Measurements from ENCODE around the gene GYG2.
"Not testable (repeated sequence)": the region's sequence is repeated elsewhere in the genome, so short reads cannot be mapped to it uniquely, and the experiment has no call there.

The GYG2 gene

GRCh38 chrX:2910109-2910508, 81.4 kb downstream of the GYG2 start:
- no peak for DNase-seq

GRCh38 chrX:2913118-2913517, 84.4 kb downstream of the GYG2 start:
- no peak for DNase-seq

DNA sequence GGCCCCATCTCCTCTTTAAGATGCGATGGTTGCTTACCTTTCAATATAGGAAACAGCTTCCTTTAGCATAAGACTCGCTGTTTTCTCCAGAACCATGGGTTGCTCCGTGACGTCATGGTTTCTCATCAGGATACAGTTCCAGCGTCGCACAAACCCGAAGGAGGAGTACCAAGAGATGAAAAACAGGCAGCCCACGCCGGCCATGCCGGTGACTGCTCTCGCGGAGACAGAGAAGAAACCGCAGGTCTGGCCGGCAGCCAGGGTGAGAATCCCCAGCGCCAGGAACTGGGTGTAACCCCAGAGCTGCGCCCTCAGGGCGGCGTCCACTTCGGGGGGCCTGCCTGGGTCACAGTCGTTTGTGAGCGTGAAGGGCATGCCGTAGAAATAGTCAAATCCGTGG, 89.0 kb downstream of the GYG2 start:
- no peak for DNase-seq

- no peak for DNase-seq
Measured at GRCh38 chrX:2921193-2921592, 92.5 kb downstream of the GYG2 start.

DNA sequence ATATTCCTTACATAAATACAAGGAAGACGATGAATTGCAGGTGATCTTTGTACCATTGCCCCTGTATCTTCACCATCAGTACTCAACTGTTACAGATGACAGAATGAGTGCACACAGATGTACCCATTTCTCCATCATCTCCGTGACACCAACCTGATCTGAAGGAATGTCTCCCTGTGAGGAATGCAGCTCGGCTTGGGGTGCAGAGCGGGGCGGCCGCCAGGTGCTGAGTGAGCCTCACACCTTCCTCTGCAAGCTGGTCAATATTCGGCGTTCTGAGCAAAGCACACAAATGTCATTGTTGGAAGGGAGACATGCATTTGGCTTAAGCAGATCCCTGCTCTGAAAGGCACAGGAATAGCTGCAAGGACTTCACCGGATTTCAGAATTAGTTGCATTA, 93.0 kb downstream of the GYG2 start:
- DNase-seq, result no peak

DNA sequence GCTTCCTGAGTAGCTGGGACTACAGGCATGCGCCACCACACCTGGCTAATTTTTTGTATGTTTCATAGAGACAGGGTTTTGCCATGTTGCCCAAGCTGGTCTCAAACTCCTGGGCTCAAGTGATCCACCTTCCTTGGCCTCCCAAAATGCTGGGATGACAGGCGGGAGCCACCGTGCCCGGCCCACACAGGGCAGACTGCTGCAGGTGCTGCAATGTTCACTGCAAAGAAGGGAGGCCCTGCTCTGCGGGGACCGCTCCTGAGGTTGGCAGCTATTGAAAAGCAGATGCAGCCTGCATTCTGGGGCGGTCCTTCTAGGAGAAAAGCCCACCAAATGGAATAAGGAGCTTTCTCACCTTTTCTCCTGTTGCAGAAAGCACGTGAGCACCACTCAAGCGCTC, 95.4 kb downstream of the GYG2 start:
- no peak for DNase-seq

GRCh38 chrX:2926255-2926654, 97.5 kb downstream of the GYG2 start:
- not testable (repeated sequence) for DNase-seq

DNA sequence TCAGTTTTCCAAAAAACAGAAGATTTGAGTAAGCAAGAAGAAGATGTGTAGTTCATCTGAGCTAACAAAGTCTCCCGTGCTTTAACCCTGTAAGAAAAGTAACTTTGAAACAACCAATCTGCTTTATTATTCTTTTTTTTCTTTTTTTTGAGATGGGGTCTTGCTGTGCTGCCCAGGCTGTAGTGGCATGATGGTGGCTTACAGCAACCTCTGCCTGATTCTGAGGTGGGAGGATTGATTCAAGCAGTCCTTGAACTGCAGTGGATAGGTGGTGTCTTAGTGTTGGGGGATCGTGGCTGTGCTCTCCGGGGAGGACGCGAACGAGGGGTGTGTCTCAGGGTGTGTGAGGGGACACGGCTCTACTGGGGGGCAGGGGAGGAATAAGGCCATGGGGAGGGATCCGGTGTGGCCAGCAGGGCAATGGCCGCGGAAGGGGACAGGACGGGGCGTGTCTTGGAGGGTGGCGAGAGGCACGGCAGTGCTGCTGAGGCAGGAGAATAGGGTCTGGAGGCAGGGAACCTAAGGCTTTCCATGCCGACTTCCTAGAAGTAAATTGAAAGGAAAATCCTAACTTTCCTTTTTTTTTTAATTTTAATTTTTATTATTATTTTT, 98.0 kb downstream of the GYG2 start:
- no peak for DNase-seq

DNA sequence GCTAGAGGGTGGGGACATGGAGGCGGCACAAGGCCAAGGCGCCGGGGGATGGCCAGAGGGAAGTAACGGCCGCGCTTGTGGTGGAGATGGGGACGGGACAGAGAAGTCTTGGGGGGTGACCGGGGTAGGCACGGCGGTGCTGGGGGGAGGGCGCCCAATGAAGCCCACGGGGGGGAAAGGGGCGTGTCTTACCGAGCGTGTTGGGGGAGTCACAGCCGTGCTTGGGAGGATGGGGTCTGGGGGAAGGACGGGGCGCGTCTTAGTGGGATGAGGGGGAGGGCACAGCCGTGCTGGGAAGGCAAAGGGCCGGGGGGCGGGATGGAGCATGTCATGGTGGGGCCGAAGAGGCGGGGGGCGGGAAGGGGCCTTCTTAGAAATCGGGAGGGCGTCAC, 99.5 kb downstream of the GYG2 start:
- DNase-seq, result no peak

- DNase-seq, result no peak
Measured at GRCh38 chrX:2928583-2929434, 100.1 kb downstream of the GYG2 start, which contains the start of gene ARSD. Gene ARSD (minus strand): TSS chrX:2929339. CDS start chrX:2929275, 64 bp downstream.

DNA sequence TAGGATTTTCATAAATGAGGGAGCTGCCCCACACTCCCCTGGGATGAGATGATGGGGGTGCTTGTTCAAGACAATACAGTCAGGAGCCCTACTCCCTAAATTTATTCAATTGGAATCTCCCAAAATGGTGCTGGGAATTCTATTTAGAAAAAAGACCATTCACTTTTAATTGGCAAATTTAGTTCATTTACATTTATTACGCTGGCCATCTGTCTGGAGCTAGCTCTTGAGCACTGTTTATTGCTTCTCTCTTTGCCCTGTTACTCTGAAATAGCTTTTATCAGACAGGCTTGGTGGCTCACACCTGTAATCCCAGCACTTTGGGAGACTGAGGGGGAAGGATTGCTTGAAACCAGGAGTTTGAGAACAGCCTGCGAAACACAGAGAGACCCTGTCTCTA, 102.4 kb downstream of the GYG2 start:
- DNase-seq, result no peak

- no peak for DNase-seq
Measured at GRCh38 chrX:2931612-2932011, 102.9 kb downstream of the GYG2 start.

Measured in NCI-H2081 treated with DMSO at 0.1 percent for 48 hours (cell line).